ENCODE data around the gene ANKRD29.

Gene ANKRD29

GRCh38 chr18:23675236-23675635, 12.5 kb upstream of the ANKRD29 start:
- no peak for TF ChIP-seq CTCF (IDR thresholded peaks at IDR 0.05; ENCODE audit: low read depth, low read length)

DNA sequence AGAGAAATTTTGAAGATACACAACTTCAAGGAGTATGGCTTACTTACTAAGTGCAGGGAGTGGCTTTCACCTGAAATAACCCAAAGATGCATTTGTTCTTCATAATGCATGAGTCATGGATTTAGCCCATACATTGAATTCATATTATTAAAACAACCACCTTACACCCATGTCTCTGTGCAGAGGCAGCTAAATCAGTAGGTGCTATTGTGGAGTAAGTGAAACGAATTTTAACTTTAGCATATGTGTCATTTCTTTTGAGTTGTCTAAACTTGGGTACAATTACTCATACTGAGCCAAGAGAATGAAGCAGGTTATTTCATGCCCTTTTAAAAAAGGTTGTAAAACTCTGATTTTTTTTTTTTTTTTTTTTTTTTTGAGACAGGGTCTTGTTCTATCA, 11.0 kb upstream of the ANKRD29 start:
- in situ Hi-C loops (cut with HindIII; ENCODE audit: low sequenced_read_pairs): no loop called here
- no peak overlapping the region for H3K4me3 ChIP-seq (ENCODE audit: low read depth, low read length)
- DNase-seq (ENCODE audit: low read depth, low spot score): no peak
- no peak for TF ChIP-seq CTCF (IDR thresholded peaks at IDR 0.05; ENCODE audit: low read depth, low read length)

More at GRCh38 chr18:23675236-23675635, 12.5 kb upstream of the ANKRD29 start:
- in situ Hi-C loops (cut with HindIII; ENCODE audit: low sequenced_read_pairs): no loop called here
- H3K4me3 ChIP-seq (ENCODE audit: low read depth, low read length): no peak overlapping the region
- no peak for DNase-seq (ENCODE audit: low read depth, low spot score)

DNA sequence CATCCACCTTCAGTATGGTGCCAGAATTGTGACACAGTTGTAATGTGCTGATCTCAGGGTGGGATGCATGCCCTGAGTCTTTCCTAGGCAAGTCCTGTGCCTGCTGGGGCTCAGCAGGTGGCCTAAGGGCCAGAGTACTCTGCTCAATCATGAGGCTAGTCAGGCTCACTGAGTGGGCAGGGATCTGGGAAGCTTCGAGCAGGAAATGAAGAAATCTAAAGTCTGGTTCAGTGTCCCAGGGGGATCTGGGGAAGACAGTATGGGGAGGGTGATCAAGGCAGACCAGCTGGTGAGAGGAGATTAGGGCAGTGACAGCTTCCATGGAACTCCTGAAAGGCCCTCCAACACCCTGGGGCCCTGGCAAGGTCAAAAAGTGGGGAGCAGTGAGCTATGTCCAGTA, 8.9 kb upstream of the ANKRD29 start:
- no peak for DNase-seq (ENCODE audit: low read depth, low spot score)
- H3K4me3 ChIP-seq (ENCODE audit: low read depth, low read length): no peak overlapping the region
- TF ChIP-seq CTCF (IDR thresholded peaks at IDR 0.05; ENCODE audit: low read depth, low read length): no peak
- in situ Hi-C loops (cut with HindIII; ENCODE audit: low sequenced_read_pairs): no loop called here

DNA sequence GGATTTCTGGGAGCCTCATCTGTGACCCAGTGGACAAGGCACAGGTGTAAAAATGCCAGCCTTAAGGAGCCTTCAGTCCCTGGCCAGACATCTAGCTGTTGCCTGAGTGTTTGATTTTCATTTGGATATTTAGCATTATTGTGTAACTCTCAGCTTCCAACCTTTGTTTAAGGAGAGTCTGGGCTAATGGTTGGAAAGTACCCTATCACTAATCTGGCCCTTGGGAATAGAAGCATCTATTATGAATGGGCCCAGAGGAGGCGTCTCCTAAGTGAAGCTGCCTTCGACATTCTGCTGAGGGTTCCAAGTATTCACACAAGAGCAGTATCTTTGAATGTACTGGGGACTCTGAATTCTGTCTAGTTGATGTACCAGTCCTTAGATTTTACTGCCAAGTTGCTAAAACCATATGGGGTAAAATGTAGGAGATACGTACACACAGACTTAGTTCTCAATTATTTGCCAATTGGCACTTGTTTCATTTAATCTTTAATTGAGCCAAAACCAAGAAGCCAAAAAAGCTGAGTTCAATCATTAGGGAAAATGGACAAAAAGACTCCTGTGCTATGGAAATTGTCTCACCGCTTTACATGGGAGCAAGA, 7.2 kb upstream of the ANKRD29 start:
- no peak for DNase-seq (ENCODE audit: low read depth, low spot score)
- no peak for TF ChIP-seq CTCF (IDR thresholded peaks at IDR 0.05; ENCODE audit: low read depth, low read length)
- in situ Hi-C loops (cut with HindIII; ENCODE audit: low sequenced_read_pairs): no loop called here
- no peak overlapping the region for H3K4me3 ChIP-seq (ENCODE audit: low read depth, low read length)

DNA sequence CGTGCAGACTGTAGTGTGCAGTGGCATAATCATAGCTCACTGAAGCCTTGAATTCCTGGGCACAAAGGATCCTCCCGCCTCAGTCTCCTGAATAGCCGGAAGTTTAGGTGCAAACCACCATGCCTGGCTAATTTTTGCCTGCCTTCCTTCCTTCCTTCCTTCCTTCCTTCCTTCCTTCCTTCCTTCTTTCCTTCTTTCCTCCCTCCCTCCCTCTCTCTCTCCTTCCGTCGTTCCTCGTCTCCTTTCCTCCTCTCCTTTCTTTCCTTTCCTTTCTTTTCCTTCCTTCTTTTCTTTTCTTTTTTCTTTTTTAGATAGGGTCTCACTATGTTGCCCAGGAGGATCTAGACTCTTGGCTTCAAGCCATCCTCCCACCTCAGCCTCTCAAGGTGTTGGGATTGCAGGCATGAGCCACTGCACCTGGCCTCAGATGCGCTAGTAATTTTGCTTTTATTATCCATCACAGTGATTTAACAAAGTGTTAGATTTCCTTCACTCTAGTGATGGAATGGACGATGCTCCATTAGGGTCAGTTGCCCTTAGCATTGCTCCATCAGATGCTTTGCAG, 6.6 kb upstream of the ANKRD29 start:
- DNase-seq (ENCODE audit: low read depth, low spot score): no peak
- H3K4me3 ChIP-seq (ENCODE audit: low read depth, low read length): no peak overlapping the region
- in situ Hi-C loops (cut with HindIII; ENCODE audit: low sequenced_read_pairs): no loop called here
- no peak for TF ChIP-seq CTCF (IDR thresholded peaks at IDR 0.05; ENCODE audit: low read depth, low read length)

- H3K4me3 ChIP-seq (ENCODE audit: low read depth, low read length): no peak overlapping the region
- in situ Hi-C loops (cut with HindIII; ENCODE audit: low sequenced_read_pairs): no loop called here
- no peak for TF ChIP-seq CTCF (IDR thresholded peaks at IDR 0.05; ENCODE audit: low read depth, low read length)
- no peak for DNase-seq (ENCODE audit: low read depth, low spot score)
These were observed 6.0 kb upstream of the ANKRD29 start for GRCh38 chr18:23668731-23669130.
